Thymus (tissue), 11 donors: ENCODE data around the gene AUTS2. TPM values are rescaled to one million over a fixed set of nuclear protein-coding genes. Genes with fewer than 3 reads are reported as not detected.

Experiments used
- DNase-seq, 9 donors: peaks; one replicate each; pipeline ENCODE4 v3.0.0-alpha.2; 2013; ENCODE audit warnings: low spot score in 9 of 9, low read depth in 6 of 9, missing footprints in 1 of 9
- H3K27ac ChIP-seq, 2 donors: one replicate each; pipeline ENCODE4 v1.5.1; 2013; ENCODE audit warnings: control low read depth in 1 of 2, low read depth in 1 of 2, low read length in 1 of 2, mild to moderate bottlenecking in 1 of 2, moderate library complexity in 1 of 2
- H3K27me3 ChIP-seq, 2 donors: one replicate each; pipeline ENCODE4 v1.5.1; 2013; ENCODE audit warnings: low read length in 1 of 2; ENCODE audit not compliant: control insufficient read depth in 2 of 2, insufficient read depth in 1 of 2
- H3K36me3 ChIP-seq, 2 donors: one replicate each; pipeline ENCODE4 v1.5.1; 2013; ENCODE audit warnings: low read length in 1 of 2, mild to moderate bottlenecking in 1 of 2, moderate library complexity in 1 of 2; ENCODE audit not compliant: control insufficient read depth in 2 of 2, insufficient read depth in 2 of 2
- H3K4me1 ChIP-seq, 2 donors: one replicate each; pipeline ENCODE4 v1.5.1; 2013; ENCODE audit warnings: low read length in 2 of 2; ENCODE audit not compliant: control insufficient read depth in 2 of 2, insufficient read depth in 2 of 2
- H3K4me3 ChIP-seq, 2 donors: one replicate each; pipeline ENCODE4 v1.5.1; 2013; ENCODE audit warnings: low read length in 2 of 2, control low read depth in 1 of 2, mild to moderate bottlenecking in 1 of 2
- H3K9me3 ChIP-seq, 2 donors: one replicate each; pipeline ENCODE4 v1.5.1; 2013; ENCODE audit warnings: low read length in 1 of 2, mild to moderate bottlenecking in 1 of 2; ENCODE audit not compliant: control insufficient read depth in 2 of 2, insufficient read depth in 1 of 2
- WGBS: extraction: QIAGEN DNeasy Blood & Tissue Kit; methylation state at CpG from one replicate; pipeline ENCODE4 v1.1.7; 2013; 5-methylcytosine and 5-hydroxymethylcytosine counted together
- polyA plus RNA-seq: library from polyadenylated mRNA; stranded (reverse); fragments of 200-250 nt; gene quantifications from one replicate; pipeline ENCODE4 v1.2.3, GENCODE V29; 2013
- total RNA-seq: library from RNA; stranded (reverse); fragments of 120-200 nt; gene quantifications from one replicate; pipeline ENCODE4 v1.2.4, GENCODE V29; 2013
- donor health status: healthy.

AUTS2 gene
- total and polyA plus RNA-seq, 2 donors, result 9.2 to 17.1 TPM

GRCh38 chr7:69845721-69846495 lies 247.6 kb downstream of the AUTS2 start:
- no peak overlapping the region for H3K27ac ChIP-seq
- no peak for DNase-seq
- H3K9me3 ChIP-seq, result no peaks in the 10 kb centered on the region
- no peaks in the 10 kb centered on the region for H3K36me3 ChIP-seq
- no peaks in the 10 kb centered on the region for H3K27me3 ChIP-seq
- WGBS, result 93% methylated on average over 3 of the region's 3 CpGs
- H3K4me3 ChIP-seq, result no peak overlapping the region
- no peaks in the 10 kb centered on the region for H3K4me1 ChIP-seq

- H3K4me1 ChIP-seq, result no peaks in the 10 kb centered on the region
- no peak for DNase-seq
- H3K4me3 ChIP-seq, result no peak overlapping the region
- no peaks in the 10 kb centered on the region for H3K36me3 ChIP-seq
- no peaks in the 10 kb centered on the region for H3K27me3 ChIP-seq
- 90% methylated on average over 6 of the region's 6 CpGs for WGBS
- no peak overlapping the region for H3K27ac ChIP-seq
- no peaks in the 10 kb centered on the region for H3K9me3 ChIP-seq
Measured at GRCh38 chr7:69847921-69848612, 249.8 kb downstream of the AUTS2 start.

- Histone ChIP-seq H3K9me3 (no peaks in the 10 kb centered on the region), H3K36me3 (no peaks in the 10 kb centered on the region), H3K27me3 (no peaks in the 10 kb centered on the region), H3K27ac (no peak overlapping the region), H3K4me3 (no peak overlapping the region), H3K4me1 (no peaks in the 10 kb centered on the region)
- WGBS, result 95% methylated on average over 2 of the region's 2 CpGs
- DNase-seq, result no peak
Measured at GRCh38 chr7:69849268-69849667, 251.0 kb downstream of the AUTS2 start.

GRCh38 chr7:69857014-69857413 lies 258.7 kb downstream of the AUTS2 start:
- Histone ChIP-seq H3K4me3 (no peak overlapping the region), H3K36me3 (no peaks in the 10 kb centered on the region), H3K9me3 (no peaks in the 10 kb centered on the region), H3K27ac (no peak overlapping the region), H3K4me1 (no peaks in the 10 kb centered on the region), H3K27me3 (no peaks in the 10 kb centered on the region)
- 98% methylated on average over 6 of the region's 6 CpGs for WGBS
- DNase-seq, result no peak

GRCh38 chr7:69858471-69858870 lies 260.2 kb downstream of the AUTS2 start:
- Histone ChIP-seq H3K4me1 (no peaks in the 10 kb centered on the region), H3K4me3 (no peak overlapping the region), H3K36me3 (no peaks in the 10 kb centered on the region), H3K9me3 (no peaks in the 10 kb centered on the region), H3K27ac (no peak overlapping the region), H3K27me3 (no peaks in the 10 kb centered on the region)
- DNase-seq, result no peak
- 98% methylated on average over 1 of the region's 1 CpG for WGBS

GRCh38 chr7:69859342-69859741 lies 261.1 kb downstream of the AUTS2 start:
- H3K9me3 ChIP-seq, result no peaks in the 10 kb centered on the region
- 93% methylated on average over 1 of the region's 1 CpG for WGBS
- H3K27me3 ChIP-seq, result no peaks in the 10 kb centered on the region
- no peak overlapping the region for H3K27ac ChIP-seq
- no peaks in the 10 kb centered on the region for H3K36me3 ChIP-seq
- DNase-seq, result no peak
- no peaks in the 10 kb centered on the region for H3K4me1 ChIP-seq
- no peak overlapping the region for H3K4me3 ChIP-seq

- 98% methylated on average over 3 of the region's 3 CpGs for WGBS
- H3K36me3 ChIP-seq, result no peaks in the 10 kb centered on the region
- no peak overlapping the region for H3K27ac ChIP-seq
- H3K4me3 ChIP-seq, result no peak overlapping the region
- DNase-seq, result no peak
- H3K9me3 ChIP-seq, result no peaks in the 10 kb centered on the region
- no peaks in the 10 kb centered on the region for H3K4me1 ChIP-seq
- no peaks in the 10 kb centered on the region for H3K27me3 ChIP-seq
Measured at GRCh38 chr7:69860486-69860885, 262.2 kb downstream of the AUTS2 start.

GRCh38 chr7:69860941-69861622 lies 262.8 kb downstream of the AUTS2 start:
- Histone ChIP-seq H3K4me1 (no peaks in the 10 kb centered on the region), H3K9me3 (no peaks in the 10 kb centered on the region), H3K27ac (no peak overlapping the region), H3K36me3 (no peaks in the 10 kb centered on the region), H3K27me3 (no peaks in the 10 kb centered on the region), H3K4me3 (no peak overlapping the region)
- no peak for DNase-seq
- WGBS, result 98% methylated on average over 3 of the region's 3 CpGs

GRCh38 chr7:69862413-69863064 lies 264.3 kb downstream of the AUTS2 start:
- no peaks in the 10 kb centered on the region for H3K9me3 ChIP-seq
- WGBS, result 96% methylated on average over 5 of the region's 5 CpGs
- H3K27ac ChIP-seq, result no peak overlapping the region
- H3K4me3 ChIP-seq, result no peak overlapping the region
- no peaks in the 10 kb centered on the region for H3K36me3 ChIP-seq
- no peaks in the 10 kb centered on the region for H3K27me3 ChIP-seq
- DNase-seq, result no peak
- no peaks in the 10 kb centered on the region for H3K4me1 ChIP-seq
